ENCODE data around the gene CCDC8. TPM values are rescaled to one million over a fixed set of nuclear protein-coding genes. Genes with fewer than 3 reads are reported as not detected.

Gene CCDC8
- total RNA-seq, 4 donors from 2014 or later = 1.7 to 7.1 (median 5.3) TPM

DNA sequence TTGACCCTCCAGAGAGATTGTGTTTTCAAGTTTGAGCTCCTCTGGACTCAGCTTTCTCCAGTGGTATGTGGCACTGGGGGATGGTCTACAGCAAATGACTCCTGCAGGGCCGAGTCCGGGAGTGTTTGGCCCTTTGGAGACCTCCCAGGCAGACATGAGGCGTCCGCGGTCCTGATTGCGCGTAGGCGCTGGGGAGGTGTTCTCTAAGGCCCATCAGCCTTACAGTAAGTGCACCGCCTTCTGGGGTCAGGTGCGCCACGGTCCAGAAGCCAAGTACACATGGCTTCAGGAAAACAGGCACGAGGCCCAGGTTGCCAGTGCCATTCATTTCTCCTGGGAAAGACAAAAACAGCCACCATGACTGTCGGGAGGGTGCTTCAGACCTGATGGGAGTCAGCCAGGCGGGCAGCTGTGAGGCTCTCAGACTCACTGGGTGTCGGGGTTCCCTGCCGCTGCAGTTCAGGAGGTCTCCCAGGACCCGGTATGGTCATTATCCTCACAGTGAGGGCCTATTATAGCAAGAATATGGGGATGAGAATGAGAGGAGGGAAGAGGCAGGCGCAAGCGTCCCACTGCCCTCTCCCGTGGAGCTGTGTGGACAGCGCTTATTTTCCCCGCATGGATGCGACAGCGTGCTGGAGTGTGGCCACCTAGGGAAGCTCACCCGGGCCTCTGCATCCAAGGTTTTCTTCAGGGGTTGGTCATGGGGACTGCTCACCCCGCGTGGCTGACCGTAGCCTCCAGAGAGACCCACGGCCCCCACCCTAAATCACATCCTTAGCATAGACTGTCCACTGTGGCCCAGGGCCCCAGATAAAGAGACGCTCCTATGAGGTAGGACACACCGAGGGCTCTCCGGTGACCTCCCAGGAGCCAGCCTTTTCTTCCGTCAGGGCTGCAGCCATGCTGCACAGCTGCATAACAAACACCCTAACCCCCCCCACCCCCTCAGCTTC, 21.8 kb downstream of the CCDC8 start:
- no peak for ATAC-seq (ENCODE audit: low FRiP score)
- no peak for DNase-seq (ENCODE audit: low spot score)
- TF ChIP-seq, protein P1, sequence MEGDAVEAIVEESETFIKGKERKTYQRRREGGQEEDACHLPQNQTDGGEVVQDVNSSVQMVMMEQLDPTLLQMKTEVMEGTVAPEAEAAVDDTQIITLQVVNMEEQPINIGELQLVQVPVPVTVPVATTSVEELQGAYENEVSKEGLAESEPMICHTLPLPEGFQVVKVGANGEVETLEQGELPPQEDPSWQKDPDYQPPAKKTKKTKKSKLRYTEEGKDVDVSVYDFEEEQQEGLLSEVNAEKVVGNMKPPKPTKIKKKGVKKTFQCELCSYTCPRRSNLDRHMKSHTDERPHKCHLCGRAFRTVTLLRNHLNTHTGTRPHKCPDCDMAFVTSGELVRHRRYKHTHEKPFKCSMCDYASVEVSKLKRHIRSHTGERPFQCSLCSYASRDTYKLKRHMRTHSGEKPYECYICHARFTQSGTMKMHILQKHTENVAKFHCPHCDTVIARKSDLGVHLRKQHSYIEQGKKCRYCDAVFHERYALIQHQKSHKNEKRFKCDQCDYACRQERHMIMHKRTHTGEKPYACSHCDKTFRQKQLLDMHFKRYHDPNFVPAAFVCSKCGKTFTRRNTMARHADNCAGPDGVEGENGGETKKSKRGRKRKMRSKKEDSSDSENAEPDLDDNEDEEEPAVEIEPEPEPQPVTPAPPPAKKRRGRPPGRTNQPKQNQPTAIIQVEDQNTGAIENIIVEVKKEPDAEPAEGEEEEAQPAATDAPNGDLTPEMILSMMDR (IDR thresholded peaks at IDR 0.05) = no peak

DNA sequence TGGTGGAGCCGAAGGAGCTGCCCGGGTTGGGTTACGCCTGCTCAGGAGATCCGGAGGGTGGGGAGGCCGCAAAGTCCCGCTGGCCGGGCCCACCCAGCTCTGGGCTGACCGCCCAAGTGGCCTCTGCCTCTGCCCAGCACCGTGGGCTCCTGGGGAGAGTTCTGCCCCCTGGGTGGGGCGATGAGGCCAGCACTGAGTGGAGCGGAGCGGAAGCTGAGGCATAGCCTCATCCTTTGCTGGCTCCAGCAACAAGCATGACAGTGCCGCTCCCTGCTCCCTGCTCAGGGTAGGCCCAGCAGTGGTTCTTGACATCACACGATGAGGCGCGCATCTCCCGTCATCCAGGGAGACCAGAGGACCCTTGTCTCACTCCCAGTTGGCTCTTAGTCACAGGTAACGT, 22.5 kb downstream of the CCDC8 start:
- DNase-seq (ENCODE audit: low spot score) (no peak), ATAC-seq (ENCODE audit: low FRiP score) (no peak)
- TF ChIP-seq, protein P1 (IDR thresholded peaks at IDR 0.05) = no peak

DNA sequence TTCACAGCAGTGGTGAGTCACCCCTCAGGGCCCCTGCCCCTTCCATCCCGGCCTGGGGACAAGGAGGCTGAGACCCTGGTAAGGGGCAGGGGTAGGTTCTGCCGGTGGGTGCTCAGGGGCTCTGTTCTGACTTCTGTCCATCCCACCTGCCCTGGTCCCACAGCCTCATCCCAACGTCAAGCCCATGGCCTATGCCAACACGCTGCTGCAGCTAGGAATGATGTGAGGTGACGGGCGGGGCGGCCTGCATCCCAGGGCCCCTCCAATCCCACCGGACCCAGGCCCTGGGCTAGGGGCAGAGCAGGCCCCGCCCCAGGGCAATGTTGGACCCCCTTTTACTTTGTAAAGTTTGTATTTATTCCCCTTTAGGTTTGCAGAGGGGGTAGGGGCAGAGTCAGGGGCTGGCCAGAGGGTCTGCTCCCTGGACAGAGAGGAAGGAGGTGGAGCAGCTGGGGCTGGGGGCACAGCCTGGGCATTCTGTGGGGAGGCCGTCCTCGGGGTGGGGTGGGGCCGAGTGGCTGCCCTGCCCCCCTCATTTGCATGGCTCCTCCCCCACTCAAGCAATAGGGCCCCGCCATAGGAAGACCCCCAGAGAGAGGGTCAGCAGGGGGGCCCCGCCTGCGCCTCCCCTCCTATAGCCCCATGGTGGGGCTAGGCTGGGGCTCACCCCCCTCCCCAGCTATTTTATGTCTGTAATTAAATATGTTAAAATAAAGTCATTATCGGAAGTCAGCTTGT, 23.1 kb downstream of the CCDC8 start:
- TF ChIP-seq, protein P1 (IDR thresholded peaks at IDR 0.05) = no peak
- DNase-seq (ENCODE audit: low spot score) (no peak), ATAC-seq (ENCODE audit: low FRiP score) (no peak)

DNA sequence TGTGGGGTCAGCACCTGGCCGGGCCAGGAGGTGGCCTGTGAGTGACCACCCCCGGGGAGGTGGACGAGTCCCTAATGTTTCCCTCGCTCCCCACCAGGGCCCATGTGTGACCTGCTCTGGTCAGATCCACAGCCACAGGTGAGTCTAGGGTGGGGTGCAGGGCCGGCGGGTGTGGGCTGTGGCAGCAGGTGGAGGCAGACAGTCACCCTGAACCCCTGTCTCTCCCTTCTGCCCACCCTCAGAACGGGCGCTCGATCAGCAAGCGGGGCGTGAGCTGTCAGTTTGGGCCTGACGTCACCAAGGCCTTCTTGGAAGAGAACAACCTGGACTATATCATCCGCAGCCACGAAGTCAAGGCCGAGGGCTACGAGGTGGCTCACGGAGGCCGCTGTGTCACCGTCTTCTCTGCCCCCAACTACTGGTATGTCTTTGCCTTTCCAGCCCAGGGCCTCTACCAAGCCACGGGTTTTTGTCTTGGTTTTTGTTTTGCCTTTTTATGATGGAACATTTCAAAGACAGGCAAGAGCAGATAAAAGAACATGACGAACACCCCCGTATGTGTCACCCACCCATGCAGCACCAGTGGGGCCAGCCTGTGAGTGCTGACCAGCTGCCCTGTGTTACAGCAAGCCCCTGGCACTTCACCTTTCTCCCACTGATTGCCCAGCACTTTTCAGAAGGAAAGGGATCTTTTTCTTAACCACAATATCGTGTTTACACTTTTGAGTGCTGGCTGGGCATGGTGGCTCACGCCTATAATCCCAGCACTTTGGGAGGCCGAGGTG, 24.9 kb downstream of the CCDC8 start:
- DNase-seq (ENCODE audit: low spot score) = no peak
- no peak for ATAC-seq (ENCODE audit: low FRiP score)
- TF ChIP-seq, protein P1 (IDR thresholded peaks at IDR 0.05) = no peak

DNA sequence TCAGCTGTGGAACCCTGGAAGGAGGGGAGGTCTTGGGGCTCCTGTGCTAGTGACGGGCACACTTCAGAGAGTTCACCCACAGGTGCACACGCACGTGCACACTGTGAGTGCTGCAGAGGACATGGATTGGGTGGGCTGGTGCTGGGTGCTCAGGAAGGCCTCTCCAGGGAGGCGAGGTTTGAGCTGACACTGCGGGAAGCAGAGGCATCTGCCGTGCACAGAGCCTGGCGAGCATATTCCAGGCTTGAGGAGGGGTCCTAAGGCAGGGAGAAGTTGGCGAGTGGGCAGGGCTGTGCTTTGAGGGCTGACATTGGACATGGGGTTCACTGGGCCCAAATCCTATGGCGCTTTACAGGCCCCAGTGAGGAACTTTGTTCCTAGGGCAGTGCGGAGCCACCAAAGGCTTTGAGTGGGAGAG, 25.6 kb downstream of the CCDC8 start:
- no peak for DNase-seq (ENCODE audit: low spot score)
- TF ChIP-seq, protein P1 (IDR thresholded peaks at IDR 0.05) = no peak
- ATAC-seq (ENCODE audit: low FRiP score) = no peak

DNA sequence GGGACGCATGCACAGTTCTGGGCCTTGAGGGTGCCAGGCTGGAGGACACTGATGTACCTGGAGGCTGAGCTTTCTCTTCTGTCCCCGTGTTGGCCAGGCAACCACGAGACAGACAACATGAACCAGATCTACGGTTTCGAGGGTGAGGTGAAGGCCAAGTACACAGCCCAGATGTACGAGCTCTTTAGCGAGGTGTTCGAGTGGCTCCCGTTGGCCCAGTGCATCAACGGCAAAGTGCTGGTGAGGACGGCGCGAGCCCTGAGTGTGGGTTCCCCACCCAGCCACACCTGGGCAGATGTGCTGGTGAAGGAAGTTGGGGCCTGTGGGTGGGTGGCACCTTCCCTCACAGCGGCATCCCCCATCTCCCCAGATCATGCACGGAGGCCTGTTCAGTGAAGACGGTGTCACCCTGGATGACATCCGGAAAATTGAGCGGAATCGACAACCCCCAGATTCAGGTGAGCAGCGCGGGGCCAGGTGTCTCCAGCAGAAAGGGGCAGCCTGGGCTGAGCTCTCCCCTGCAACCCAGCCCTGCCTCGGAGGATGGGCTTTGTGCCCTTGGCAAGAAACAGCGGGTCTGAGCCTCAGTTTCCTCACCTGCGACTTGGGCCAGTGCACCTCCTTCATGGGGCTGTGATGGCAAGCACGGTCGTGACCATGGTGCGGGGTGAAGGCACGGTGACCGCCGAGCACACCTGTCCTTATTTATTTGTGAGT, 26.2 kb downstream of the CCDC8 start:
- no peak for DNase-seq (ENCODE audit: low spot score)
- no peak for ATAC-seq (ENCODE audit: low FRiP score)
- TF ChIP-seq, protein P1 (IDR thresholded peaks at IDR 0.05) = no peak
